Measurements from ENCODE around the gene ARHGAP6.

DNA sequence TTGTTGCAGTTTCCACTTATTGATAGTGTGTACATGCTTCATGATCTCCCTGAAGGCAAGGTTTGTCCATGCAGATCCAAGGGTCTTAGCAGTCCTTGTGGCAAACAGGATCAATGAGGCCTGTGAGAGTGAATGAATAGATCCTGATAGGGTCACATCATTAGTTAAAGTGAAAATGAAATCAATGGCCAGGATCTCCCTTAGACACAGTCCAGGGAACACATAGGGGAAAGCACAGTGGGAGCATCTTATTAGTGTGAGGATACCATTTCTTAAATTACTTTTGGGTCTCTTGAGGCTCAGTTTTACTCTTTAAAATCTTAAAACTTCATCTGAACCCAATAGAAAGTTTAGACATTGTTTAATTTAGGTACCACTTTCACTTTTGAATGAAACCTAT lies 59.3 kb downstream of the ARHGAP6 start:
- TF ChIP-seq POLR2AphosphoS5 (IDR thresholded peaks at IDR 0.05; ENCODE audit: low read depth, low read length) (no peak), POLR2A (IDR thresholded peaks at IDR 0.05; ENCODE audit: low read depth, low read length) (no peak)

Measured in GM12892 (cell line).